GM12864 (cell line): ENCODE data around the gene GCNA.
"Not testable (repeated sequence)": the region's sequence is repeated elsewhere in the genome, so short reads cannot be mapped to it uniquely, and the experiment has no call there.

Source experiments
- DNase-seq: peaks from one replicate; pipeline ENCODE4 v3.0.0-alpha.2; 2011; ENCODE audit warnings: low read depth
- H3K4me3 ChIP-seq: 2 replicates; pipeline ENCODE4 v1.5.1; 2011; ENCODE audit warnings: mild to moderate bottlenecking, low read depth, low read length, control low read depth
- CTCF ChIP-seq: IDR thresholded peaks from 2 replicates; pipeline ENCODE4 v1.5.1; 2011; ENCODE audit warnings: low read depth, mild to moderate bottlenecking, moderate library complexity, low read length, control low read depth, inconsistent platforms; ENCODE audit errors: missing control alignments

GCNA gene

DNA sequence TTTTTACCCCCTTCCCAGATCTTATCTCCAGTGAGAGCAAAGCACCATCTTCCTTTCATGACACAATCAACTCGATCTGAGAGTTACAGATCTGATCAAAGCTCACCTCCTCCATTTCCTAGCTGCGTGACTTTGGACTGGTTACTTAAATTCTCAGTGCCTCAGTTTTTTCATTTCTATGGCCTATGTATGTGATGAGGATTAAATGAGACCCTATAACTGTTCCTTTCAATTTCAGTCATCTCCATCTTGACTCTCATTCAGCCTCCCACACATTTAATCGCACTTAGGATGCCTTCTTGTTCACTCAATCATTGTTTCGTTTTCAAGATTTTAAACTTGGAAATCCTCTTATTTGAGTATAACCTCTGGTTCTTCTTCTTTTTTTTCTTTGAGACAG is 60.2 kb downstream of the GCNA start:
- H3K4me3 ChIP-seq, result no peak overlapping the region
- DNase-seq, result no peak
- TF ChIP-seq CTCF, result no peak

DNA sequence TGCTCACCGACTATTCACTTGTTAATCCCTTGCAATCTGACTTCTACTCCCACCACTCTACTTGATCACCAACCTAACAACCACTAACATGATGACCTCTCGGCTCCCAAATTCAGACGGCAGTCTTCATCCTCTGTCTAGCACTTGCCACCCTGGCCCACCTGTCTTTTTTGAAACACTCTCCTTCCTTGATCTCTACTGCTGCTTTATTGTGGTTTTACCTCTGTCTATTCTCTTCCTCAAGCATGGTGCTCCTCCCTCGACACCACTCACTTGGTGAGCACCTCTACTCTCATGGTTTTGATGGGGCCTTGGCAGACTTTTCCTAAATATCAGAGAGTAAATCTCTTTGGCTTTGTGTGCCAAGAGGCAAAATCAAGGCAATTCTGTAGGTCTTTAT is 61.8 kb downstream of the GCNA start:
- no peak for TF ChIP-seq CTCF
- no peak for DNase-seq
- no peak overlapping the region for H3K4me3 ChIP-seq

GRCh38 chrX:71644406-71644805 is 66.2 kb downstream of the GCNA start:
- not testable (repeated sequence) for H3K4me3 ChIP-seq

GRCh38 chrX:71650333-71650969 is 72.2 kb downstream of the GCNA start:
- no peak for DNase-seq
- peak; percentile 54 for TF ChIP-seq CTCF
- no peak overlapping the region for H3K4me3 ChIP-seq

More at GRCh38 chrX:71644406-71644805, 66.2 kb downstream of the GCNA start:
- not testable (repeated sequence) for DNase-seq

DNA sequence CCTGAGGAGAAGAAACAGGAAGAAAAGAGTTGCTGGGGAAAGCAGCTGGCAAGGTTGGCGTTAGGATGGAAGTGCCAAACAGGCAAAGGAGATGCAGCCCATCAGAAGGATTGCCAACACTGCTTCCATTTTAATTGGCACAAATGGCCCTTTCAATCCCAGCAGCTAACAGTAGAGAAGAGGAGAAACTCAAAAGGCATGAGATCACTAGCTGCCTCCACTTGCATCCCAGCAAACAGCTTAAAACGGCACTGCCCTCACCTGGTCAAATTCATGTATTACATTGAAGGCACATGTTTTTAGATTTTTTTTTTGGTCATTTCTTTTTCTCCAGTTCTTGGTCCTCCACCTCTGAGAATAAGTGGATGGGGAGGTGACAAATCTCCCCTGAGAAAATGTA is 74.2 kb downstream of the GCNA start:
- peak; percentile 55 for TF ChIP-seq CTCF
- H3K4me3 ChIP-seq, result no peak overlapping the region
- no peak for DNase-seq

- no peak for DNase-seq
- H3K4me3 ChIP-seq, result no peak overlapping the region
- TF ChIP-seq CTCF, result no peak
Measured at GRCh38 chrX:71653344-71653743, 75.1 kb downstream of the GCNA start.

DNA sequence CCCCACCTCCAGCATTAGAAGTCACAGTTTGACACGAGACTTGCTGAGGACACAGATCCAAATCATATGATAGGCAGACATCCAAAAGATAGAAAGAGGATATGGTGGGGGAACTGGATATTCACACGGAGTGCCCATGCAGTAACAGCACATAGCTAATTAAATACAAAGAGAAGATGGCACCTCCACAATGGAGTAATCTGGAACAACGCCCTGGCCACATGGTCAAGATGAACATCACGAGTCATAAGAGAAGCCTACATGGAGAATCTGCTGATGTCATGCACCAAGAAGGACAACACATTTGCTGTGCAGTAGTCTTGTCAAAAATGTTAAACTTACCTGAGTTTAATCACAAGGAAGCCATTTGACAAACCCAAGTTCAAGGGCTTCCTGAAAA is 79.0 kb downstream of the GCNA start:
- H3K4me3 ChIP-seq, result no peak overlapping the region
- TF ChIP-seq CTCF, result no peak
- DNase-seq, result no peak
